A673 (cell line): ENCODE results near the gene RPL37. TPM values are rescaled to one million over a fixed set of nuclear protein-coding genes. Genes with fewer than 3 reads are reported as not detected.

Experiments
- BruUV-seq: library from RNA; stranded (reverse); fragments of 400-500 nt; replicated peaks from 2 replicates; lab custom pipeline; 2021; lab: Mats Ljungman, UMichigan
- CTCF ChIA-PET: fragments of 300-600 bp; sonication (Branson Sonifier 250); formaldehyde crosslinking; loops from one replicate; lab custom pipeline; 2022; ENCODE audit warnings: antibody characterized with exemption; lab: Charles Lee
- POLR2A ChIA-PET: fragments of 300-600 bp; sonication (Branson Sonifier 250); formaldehyde crosslinking; loops from one replicate; lab custom pipeline; 2022; ENCODE audit warnings: antibody characterized with exemption; ENCODE audit not compliant: low non-redundant PET; lab: Charles Lee
- DNase-seq: peaks from one replicate; pipeline ENCODE4 v3.0.0-alpha.2; 2015; ENCODE audit warnings: low spot score
- H3K27ac ChIP-seq: fragments of 200-600 bp; sonication (generic); 2 replicates; pipeline ENCODE4 v1.5.1; 2016; ENCODE audit warnings: mixed run types, low read depth, mild to moderate bottlenecking, mixed read lengths, antibody characterized with exemption, low read length; ENCODE audit not compliant: poor library complexity, severe bottlenecking
- H3K27me3 ChIP-seq: fragments of 200-600 bp; sonication (generic); replicated peaks from 2 replicates; pipeline ENCODE4 v1.6.1; 2017; ENCODE audit warnings: mixed run types, low read depth, mild to moderate bottlenecking, mixed read lengths, antibody characterized with exemption, low read length; ENCODE audit not compliant: insufficient read depth, poor library complexity
- H3K36me3 ChIP-seq: fragments of 200-600 bp; sonication (generic); 2 replicates; pipeline ENCODE4 v1.6.1; 2016; ENCODE audit warnings: mixed run types, mild to moderate bottlenecking, mixed read lengths, antibody characterized with exemption, low read length; ENCODE audit not compliant: insufficient read depth, poor library complexity, severe bottlenecking
- H3K4me1 ChIP-seq: fragments of 200-600 bp; sonication (generic); 2 replicates; pipeline ENCODE4 v1.6.1; 2017; ENCODE audit warnings: mixed run types, mild to moderate bottlenecking, mixed read lengths, antibody characterized with exemption, low read length; ENCODE audit not compliant: insufficient read depth, poor library complexity, severe bottlenecking
- H3K4me3 ChIP-seq: fragments of 200-600 bp; sonication (generic); 2 replicates; pipeline ENCODE4 v1.5.1; 2016; ENCODE audit warnings: low read depth, mixed run types, mild to moderate bottlenecking, mixed read lengths, low read length; ENCODE audit not compliant: poor library complexity, severe bottlenecking
- H3K9me3 ChIP-seq: fragments of 200-600 bp; sonication (generic); 2 replicates; pipeline ENCODE4 v1.6.1; 2016; ENCODE audit warnings: mixed run types, low read depth, mild to moderate bottlenecking, mixed read lengths, antibody characterized with exemption, low read length; ENCODE audit not compliant: poor library complexity, severe bottlenecking
- CTCF ChIP-seq: fragments of 300-800, 200-600 bp; sonication (generic); conservative IDR thresholded peaks from 2 replicates; pipeline ENCODE4 v1.5.1; 2017; ENCODE audit warnings: low read depth, mild to moderate bottlenecking, antibody characterized with exemption, low read length, moderate library complexity, mixed read lengths
- EZH2 ChIP-seq: fragments of 200-600 bp; sonication (generic); IDR thresholded peaks from 2 replicates; pipeline ENCODE4 v1.6.1; 2017; ENCODE audit warnings: borderline replicate concordance, low read depth, mild to moderate bottlenecking, mixed read lengths, antibody characterized with exemption, low read length; ENCODE audit not compliant: poor library complexity, severe bottlenecking
- intact Hi-C: fragments of 100-400 bp; cut with micrococcal nuclease; formaldehyde crosslinking; loops from one replicate; pipeline ENCODE4 v1.10.0; 2022; ENCODE audit not compliant: unreplicated experiment
- total RNA-seq: library from RNA; stranded (reverse); gene quantifications from 2 replicates; pipeline ENCODE4 v1.2.3, GENCODE V29; 2021

The RPL37 gene
- total RNA-seq, 1 experiment from 2014 or later = 1,502 TPM

DNA sequence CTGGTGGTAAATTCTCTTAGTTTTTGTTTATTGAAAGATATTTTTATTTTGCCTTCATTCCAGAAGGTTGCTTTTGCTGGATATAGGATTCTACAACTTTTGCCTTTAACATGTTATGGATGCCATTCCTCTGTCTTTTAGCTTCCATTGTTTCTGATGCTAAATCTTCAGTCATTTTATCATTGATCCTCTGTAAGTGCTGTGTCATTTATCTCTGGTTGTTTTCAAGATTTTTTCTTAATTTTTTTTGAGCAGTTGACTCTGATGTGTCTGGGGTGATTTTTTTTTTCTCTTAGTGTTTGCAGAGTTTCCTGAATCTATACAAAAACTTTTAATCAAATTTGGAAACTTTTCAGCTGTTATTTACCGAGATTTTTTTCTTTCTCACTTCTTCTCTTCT is 12.5 kb upstream of the RPL37 start:
- no peak overlapping the region for H3K27ac ChIP-seq
- POLR2A ChIA-PET = no interaction called here
- no peaks in the 10 kb centered on the region for H3K36me3 ChIP-seq
- no peak overlapping the region for H3K4me3 ChIP-seq
- no peaks in the 10 kb centered on the region for H3K9me3 ChIP-seq
- DNase-seq = no peak
- H3K4me1 ChIP-seq = no peaks in the 10 kb centered on the region
- H3K27me3 ChIP-seq = no peaks in the 10 kb centered on the region
- CTCF ChIA-PET = no interaction called here
- TF ChIP-seq CTCF (no peak), EZH2 (no peak)
- intact Hi-C loops = no loop called here
- no TSS peak for BruUV-seq

- no peak for DNase-seq
- no peak for TF ChIP-seq EZH2
- no peak for TF ChIP-seq CTCF
- Histone ChIP-seq H3K4me1 (no peaks in the 10 kb centered on the region), H3K27ac (no peak overlapping the region), H3K27me3 (no peaks in the 10 kb centered on the region), H3K9me3 (no peaks in the 10 kb centered on the region), H3K4me3 (no peak overlapping the region), H3K36me3 (no peaks in the 10 kb centered on the region)
- POLR2A ChIA-PET = no interaction called here
- intact Hi-C loops = no loop called here
- no TSS peak for BruUV-seq
- CTCF ChIA-PET = no interaction called here
These were observed 11.3 kb upstream of the RPL37 start for GRCh38 chr5:40846371-40846770.

GRCh38 chr5:40844565-40844964 is 9.5 kb upstream of the RPL37 start:
- intact Hi-C loops = loop anchor here (5.0 kb wide), 1 partner anchor 33 kb away; no protein-coding TSS in a partner anchor
- Histone ChIP-seq H3K27ac (no peak overlapping the region), H3K9me3 (no peaks in the 10 kb centered on the region), H3K36me3 (no peaks in the 10 kb centered on the region), H3K4me1 (peaks cover 4% of the 10 kb centered on the region), H3K4me3 (no peak overlapping the region), H3K27me3 (no peaks in the 10 kb centered on the region)
- CTCF ChIA-PET = no interaction called here
- DNase-seq = no peak
- no TSS peak for BruUV-seq
- TF ChIP-seq EZH2 (no peak), CTCF (no peak)
- POLR2A ChIA-PET = no interaction called here
